ENCODE measurements around the gene SLC25A47.

Gene SLC25A47

GRCh38 chr14:100290607-100291304, 32.4 kb upstream of the SLC25A47 start:
- peak; percentile 9 for DNase-seq (ENCODE audit: low spot score)
- in situ Hi-C loops (cut with MboI; ENCODE audit: low pct_unique_long_range_greater_than_20kb, low sequenced_read_pairs, unreplicated experiment): no loop called here
- no peak for TF ChIP-seq CTCF (IDR thresholded peaks at IDR 0.05; ENCODE audit: extremely low read depth, insufficient read depth, missing control alignments)

GRCh38 chr14:100291305-100292075, 31.6 kb upstream of the SLC25A47 start:
- TF ChIP-seq CTCF (IDR thresholded peaks at IDR 0.05; ENCODE audit: extremely low read depth, insufficient read depth, missing control alignments): no peak
- DNase-seq (ENCODE audit: low spot score): peak; percentile 18
- in situ Hi-C loops (cut with MboI; ENCODE audit: low pct_unique_long_range_greater_than_20kb, low sequenced_read_pairs, unreplicated experiment): no loop called here

- no peak for DNase-seq (ENCODE audit: low spot score)
- in situ Hi-C loops (cut with MboI; ENCODE audit: low pct_unique_long_range_greater_than_20kb, low sequenced_read_pairs, unreplicated experiment): no loop called here
- TF ChIP-seq CTCF (IDR thresholded peaks at IDR 0.05; ENCODE audit: extremely low read depth, insufficient read depth, missing control alignments): no peak
Measured at GRCh38 chr14:100292301-100292775, 30.8 kb upstream of the SLC25A47 start.

- no peak for TF ChIP-seq CTCF (IDR thresholded peaks at IDR 0.05; ENCODE audit: extremely low read depth, insufficient read depth, missing control alignments)
- peak; percentile 13 for DNase-seq (ENCODE audit: low spot score)
- in situ Hi-C loops (cut with MboI; ENCODE audit: low pct_unique_long_range_greater_than_20kb, low sequenced_read_pairs, unreplicated experiment): no loop called here
Measured at GRCh38 chr14:100292776-100293461, 30.2 kb upstream of the SLC25A47 start.

- DNase-seq (ENCODE audit: low spot score): peak; percentile 18
- in situ Hi-C loops (cut with MboI; ENCODE audit: low pct_unique_long_range_greater_than_20kb, low sequenced_read_pairs, unreplicated experiment): no loop called here
Measured at GRCh38 chr14:100293497-100294212, 29.5 kb upstream of the SLC25A47 start.

More at GRCh38 chr14:100293497-100294212, 29.5 kb upstream of the SLC25A47 start:
- no peak for TF ChIP-seq CTCF (IDR thresholded peaks at IDR 0.05; ENCODE audit: extremely low read depth, insufficient read depth, missing control alignments)
